22Rv1 (cell line): ENCODE measurements around the gene PDLIM3.
"Not testable (repeated sequence)": the region's sequence is repeated elsewhere in the genome, so short reads cannot be mapped to it uniquely, and the experiment has no call there.

Experiments used
- H3K27ac ChIP-seq: fragments of 450-650 bp; 2 replicates; pipeline ENCODE4 v1.5.1; 2017
- ZFX ChIP-seq: fragments of 450-650 bp; IDR thresholded peaks from 2 replicates; pipeline ENCODE4 v1.6.1; 2017; ENCODE audit warnings: antibody characterized with exemption, borderline replicate concordance
- TF ChIP-seq, protein P1 (sequence below): fragments of 450-650 bp; IDR thresholded peaks from 2 replicates; pipeline ENCODE4 v1.5.1; 2017; ENCODE audit warnings: mild to moderate bottlenecking

PDLIM3 gene

DNA sequence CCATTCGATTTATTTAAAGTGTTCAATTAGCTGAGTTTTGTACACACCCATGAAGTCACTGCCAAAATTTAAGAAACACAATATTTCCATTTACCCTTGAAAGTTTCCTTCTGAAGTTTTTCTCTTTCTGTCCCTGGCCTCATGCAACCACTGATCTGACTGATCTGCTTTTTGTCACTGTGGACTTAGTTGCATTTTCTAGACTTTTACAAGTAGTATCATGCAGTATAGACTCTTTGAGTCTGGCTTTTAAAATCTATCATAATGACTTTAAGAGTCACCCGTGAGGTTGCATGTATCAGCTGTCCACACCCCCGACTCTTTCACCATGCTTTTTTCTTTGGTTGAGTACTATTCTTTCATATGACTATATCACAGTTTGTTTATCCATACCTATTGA is 29.0 kb upstream of the PDLIM3 start:
- H3K27ac ChIP-seq = no peak overlapping the region
- no peak for TF ChIP-seq ZFX
- TF ChIP-seq, protein P1, sequence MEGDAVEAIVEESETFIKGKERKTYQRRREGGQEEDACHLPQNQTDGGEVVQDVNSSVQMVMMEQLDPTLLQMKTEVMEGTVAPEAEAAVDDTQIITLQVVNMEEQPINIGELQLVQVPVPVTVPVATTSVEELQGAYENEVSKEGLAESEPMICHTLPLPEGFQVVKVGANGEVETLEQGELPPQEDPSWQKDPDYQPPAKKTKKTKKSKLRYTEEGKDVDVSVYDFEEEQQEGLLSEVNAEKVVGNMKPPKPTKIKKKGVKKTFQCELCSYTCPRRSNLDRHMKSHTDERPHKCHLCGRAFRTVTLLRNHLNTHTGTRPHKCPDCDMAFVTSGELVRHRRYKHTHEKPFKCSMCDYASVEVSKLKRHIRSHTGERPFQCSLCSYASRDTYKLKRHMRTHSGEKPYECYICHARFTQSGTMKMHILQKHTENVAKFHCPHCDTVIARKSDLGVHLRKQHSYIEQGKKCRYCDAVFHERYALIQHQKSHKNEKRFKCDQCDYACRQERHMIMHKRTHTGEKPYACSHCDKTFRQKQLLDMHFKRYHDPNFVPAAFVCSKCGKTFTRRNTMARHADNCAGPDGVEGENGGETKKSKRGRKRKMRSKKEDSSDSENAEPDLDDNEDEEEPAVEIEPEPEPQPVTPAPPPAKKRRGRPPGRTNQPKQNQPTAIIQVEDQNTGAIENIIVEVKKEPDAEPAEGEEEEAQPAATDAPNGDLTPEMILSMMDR = no peak

DNA sequence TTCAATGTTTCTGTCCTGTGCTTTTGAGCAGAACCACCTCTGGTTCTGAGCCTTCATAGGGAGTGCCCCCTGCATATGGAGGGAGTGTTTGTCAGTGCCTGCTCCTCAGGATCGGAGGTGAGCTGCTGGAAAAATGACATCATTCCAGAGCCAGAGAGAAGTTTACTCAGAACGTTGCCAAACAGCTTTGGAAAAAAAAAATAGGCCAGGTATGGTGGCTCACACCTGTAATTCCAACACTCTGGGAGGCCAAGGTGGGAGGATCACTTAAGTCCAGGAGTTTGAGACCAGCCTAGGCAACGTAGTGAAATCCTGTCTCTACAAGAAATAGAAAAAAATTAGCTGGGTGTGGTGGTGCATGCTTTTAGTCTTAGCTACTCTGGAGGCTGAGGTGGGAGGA is 27.2 kb upstream of the PDLIM3 start:
- TF ChIP-seq ZFX = no peak
- TF ChIP-seq, protein P1 = no peak
- H3K27ac ChIP-seq = no peak overlapping the region

DNA sequence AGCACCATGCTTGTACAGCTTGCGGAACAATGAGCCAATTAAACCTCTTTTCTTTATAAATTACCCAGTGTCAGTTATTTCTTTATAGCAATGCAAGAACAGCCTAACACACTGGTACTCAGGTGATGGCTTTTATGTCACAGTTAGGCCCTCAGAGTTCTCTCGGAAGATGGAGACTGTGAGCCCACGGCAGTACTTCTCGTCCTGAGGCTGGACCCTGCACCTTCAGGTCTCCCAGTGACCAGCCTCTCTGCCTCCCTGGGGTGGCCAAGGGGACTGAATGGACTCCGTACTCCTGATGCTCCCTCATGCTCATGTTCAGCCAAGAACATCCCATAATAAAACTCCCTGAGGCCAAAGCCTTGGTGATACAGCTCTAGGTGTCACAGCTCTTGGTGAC is 25.0 kb upstream of the PDLIM3 start:
- TF ChIP-seq, protein P1 = no peak
- no peak for TF ChIP-seq ZFX
- no peak overlapping the region for H3K27ac ChIP-seq

DNA sequence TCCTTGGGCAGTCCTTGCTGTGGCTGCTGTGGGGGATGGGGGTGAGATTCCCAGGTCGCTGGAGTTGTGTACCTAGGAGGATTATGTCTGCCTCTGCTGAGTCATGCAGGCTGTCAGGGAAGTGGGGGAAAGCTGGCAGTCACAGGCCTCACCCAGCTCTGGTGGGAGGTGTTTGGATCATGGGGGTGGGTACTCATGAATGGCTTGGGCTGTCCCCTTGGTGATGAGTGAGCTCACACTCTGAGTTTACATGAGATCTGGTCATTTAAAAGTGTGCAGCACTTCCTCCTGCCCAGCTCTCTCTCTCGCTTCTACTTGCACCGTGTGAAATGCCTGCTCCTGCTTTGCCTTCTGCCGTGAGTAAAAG is 24.6 kb upstream of the PDLIM3 start:
- no peak overlapping the region for H3K27ac ChIP-seq

DNA sequence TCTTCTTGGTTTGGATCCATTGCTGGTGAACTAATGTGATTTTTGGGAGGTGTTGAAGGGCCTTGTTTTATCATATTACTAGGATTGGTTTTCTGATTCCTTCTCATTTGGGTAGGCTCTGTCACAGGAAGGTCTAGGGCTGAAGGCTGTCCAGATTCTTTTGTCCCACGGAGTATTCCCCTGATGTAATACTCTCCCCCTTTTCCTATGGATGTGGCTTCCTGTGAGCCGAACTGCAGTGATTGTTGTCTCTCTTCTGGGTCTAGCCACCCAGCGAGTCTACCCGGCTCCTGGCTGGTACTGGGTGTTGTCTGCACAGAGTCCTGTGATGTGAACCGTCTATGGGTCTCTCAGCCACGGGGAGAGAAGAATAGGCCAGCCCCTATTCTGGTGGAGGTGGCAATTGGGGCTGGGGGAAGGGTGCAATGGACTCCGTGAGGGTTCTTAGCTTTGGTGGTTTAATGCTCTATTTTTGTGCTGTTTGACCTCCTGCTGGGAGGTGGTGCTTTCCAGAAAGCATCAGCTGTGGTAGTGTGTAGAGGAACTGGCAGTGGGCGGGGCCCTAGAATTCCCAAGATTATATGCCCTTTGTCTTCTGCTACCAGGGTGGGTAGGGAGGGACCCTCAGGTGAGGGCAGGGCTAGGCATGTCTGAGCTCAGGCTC is 24.1 kb upstream of the PDLIM3 start:
- not testable (repeated sequence) for H3K27ac ChIP-seq

More for the DNA sequence above, 24.6 kb upstream of the PDLIM3 start:
- TF ChIP-seq, protein P1 = no peak
- TF ChIP-seq ZFX = no peak

DNA sequence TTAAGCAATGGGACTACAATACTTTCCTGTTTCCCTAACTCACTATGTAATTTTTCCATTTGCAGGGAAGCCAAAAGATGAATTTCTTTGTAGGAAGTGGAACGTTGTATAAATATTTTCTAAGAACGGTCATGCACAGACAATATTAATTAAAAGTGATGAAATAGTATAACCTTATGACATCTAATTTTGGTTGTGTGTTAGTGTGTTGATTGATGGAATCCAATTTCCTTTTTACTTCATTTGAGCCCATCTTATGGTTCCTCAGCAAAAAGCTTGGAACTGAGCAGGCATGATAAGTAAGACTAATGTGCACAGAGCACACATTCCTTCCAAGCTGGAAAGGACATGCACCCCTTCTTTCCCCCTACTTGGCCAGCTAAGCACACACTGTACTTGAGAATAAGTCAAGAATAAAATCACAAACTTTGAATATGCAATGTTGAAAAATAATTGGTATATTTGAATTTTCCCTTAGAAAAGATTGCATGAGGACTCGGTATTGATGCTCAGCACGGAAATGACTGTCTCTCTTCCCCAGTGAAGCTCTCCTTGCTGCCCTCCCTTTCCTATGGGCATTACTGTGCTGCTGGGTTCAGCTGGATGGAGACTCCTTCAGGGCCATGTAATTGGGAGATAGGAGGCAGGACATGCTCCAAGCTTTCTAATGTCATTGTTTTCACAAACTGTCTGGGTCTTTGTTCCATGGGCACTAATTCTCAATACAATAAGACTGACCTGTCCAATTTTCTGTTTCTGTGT is 19.2 kb upstream of the PDLIM3 start:
- H3K27ac ChIP-seq = no peak overlapping the region
- TF ChIP-seq, protein P1 = no peak
- no peak for TF ChIP-seq ZFX

DNA sequence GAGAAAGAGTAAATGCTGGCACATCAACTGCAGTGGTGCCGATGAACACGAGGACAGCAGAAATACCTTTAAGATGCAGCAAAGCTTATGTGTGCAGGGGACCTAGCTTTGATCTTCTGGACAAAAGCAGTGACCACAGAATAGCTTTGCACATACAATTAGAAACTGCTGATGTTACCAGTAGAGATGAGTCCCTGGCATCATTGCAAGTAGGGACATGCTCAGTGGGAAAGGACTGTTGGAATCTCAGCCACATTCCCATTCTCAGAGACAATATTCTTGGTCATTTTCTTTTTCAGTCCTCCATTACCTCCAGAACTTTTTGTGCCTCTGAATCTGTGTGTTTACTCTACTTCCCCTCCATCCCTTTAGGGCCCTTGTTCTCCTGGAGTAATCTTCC is 16.9 kb upstream of the PDLIM3 start:
- H3K27ac ChIP-seq = no peak overlapping the region
- TF ChIP-seq, protein P1 = no peak
- TF ChIP-seq ZFX = no peak

DNA sequence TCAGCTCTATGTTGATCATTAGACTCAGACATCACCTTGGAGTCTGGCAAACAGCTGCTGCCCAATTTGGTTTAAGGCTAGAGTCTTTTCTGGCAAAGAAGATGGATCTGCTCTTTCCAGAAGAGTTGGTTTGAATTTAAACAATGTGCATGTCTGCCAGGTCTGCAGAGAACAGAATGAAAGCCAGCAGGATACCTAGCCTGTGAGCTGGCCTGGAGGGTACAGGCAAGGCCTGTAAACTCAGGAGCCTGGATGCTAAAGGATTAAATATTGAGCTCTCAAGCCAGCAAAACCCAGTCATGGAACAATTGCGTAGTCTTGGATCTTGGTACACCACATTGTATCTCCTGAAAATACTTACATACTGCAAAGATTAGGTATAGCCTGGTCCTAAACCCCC is 15.6 kb upstream of the PDLIM3 start:
- TF ChIP-seq, protein P1 = no peak
- no peak for TF ChIP-seq ZFX
- no peak overlapping the region for H3K27ac ChIP-seq
